Upper lobe of left lung (tissue), 4 donors: Measurements from ENCODE around the gene NUTF2.

Source experiments
- CTCF ChIP-seq, 6 experiments: fragments of 450-650 bp in 4 of 6; fragments of 200-600 bp in 2 of 6; sonication (generic) in 2 of 6; IDR thresholded peaks; one replicate each; pipeline ENCODE4 v1.5.1; 2016 to 2019; ENCODE audit warnings: antibody characterized with exemption in 6 of 6
- POLR2AphosphoS5 ChIP-seq, 2 donors: sonication (generic); formaldehyde crosslinking; IDR thresholded peaks; one replicate each; pipeline ENCODE4 v1.5.1; 2017; ENCODE audit warnings: antibody characterized with exemption in 2 of 2

GRCh38 chr16:67885976-67886375, 39.2 kb downstream of the NUTF2 start:
- TF ChIP-seq CTCF (IDR thresholded peaks at IDR 0.05) (no peak), POLR2AphosphoS5 (IDR thresholded peaks at IDR 0.05) (no peak)
